Measurements from ENCODE around the gene ABR. TPM values are rescaled to one million over a fixed set of nuclear protein-coding genes. Genes with fewer than 3 reads are reported as not detected.

ABR gene
- total RNA-seq, 1 donor from 2014 or later, result 92.7 TPM

DNA sequence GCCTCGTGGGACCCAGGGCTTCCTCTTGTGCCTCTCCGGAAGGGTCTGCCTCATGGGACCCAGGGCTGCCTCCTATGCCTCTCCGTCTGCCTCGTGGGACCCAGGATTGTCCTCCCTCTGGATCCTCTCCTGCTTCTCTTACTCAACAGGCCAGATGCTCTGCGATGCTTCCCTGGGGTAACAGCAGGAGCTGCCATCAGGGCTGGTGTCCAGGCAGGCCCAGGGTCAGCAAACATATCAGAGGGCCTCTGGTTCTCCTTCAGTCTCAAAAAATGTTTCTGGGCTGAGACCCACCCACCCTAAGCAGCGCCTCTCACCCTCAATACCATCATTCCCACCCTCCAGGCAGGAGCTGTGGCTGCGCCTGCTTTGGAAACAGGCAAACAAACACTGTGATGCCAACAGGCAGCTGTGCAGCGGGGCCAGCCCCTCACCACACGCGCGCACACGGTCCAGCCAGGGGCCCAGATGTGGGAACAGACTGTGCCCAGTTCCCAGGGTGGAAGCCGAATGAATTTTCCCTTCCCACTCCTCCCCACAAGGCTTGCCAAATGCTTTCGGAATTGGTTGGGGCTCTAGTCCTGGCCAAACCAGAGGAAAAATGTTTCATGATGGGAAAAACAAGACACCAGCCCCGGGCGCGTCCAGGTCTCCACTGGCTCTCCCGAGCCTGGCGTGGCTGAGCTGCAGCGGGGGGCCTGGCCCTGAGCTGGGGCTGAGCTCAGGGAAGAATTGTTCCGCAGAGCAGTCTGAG lies 171.6 kb downstream of the ABR start:
- H3K36me3 ChIP-seq, result no peaks in the 10 kb centered on the region
- peaks cover 6% of the 10 kb centered on the region for H3K36me3 Mint-ChIP-seq

GRCh38 chr17:1007310-1008007 lies 172.3 kb downstream of the ABR start:
- Histone ChIP-seq H3K27me3 (no peaks in the 10 kb centered on the region), H3K9me3 (ENCODE audit: low read depth) (no peaks in the 10 kb centered on the region), H3K9ac (no peak overlapping the region), H3K36me3 (no peaks in the 10 kb centered on the region), H4K20me1 (ENCODE audit: low read depth) (no peaks in the 10 kb centered on the region), H3K79me2 (ENCODE audit: low read depth) (no peaks in the 10 kb centered on the region), H2AFZ (replicated peaks) (no peak overlapping the region), H3K4me3 (no peak overlapping the region), H3K4me2 (no peak overlapping the region), H3F3A (ENCODE audit: low read depth) (no peaks in the 10 kb centered on the region), H3K27ac (no peak overlapping the region), H3K4me1 (no peaks in the 10 kb centered on the region)
- no peak overlapping the region for H3K27ac Mint-ChIP-seq
- H3K36me3 Mint-ChIP-seq, result peaks cover 6% of the 10 kb centered on the region
- H3K27me3 Mint-ChIP-seq (ENCODE audit: insufficient read depth, low read depth), result peaks cover 12% of the 10 kb centered on the region
- TF ChIP-seq EZH2 (IDR thresholded peaks at IDR 0.05) (no peak), EZH2phosphoT487 (IDR thresholded peaks at IDR 0.05) (no peak)
- TF ChIP-seq, protein P1, sequence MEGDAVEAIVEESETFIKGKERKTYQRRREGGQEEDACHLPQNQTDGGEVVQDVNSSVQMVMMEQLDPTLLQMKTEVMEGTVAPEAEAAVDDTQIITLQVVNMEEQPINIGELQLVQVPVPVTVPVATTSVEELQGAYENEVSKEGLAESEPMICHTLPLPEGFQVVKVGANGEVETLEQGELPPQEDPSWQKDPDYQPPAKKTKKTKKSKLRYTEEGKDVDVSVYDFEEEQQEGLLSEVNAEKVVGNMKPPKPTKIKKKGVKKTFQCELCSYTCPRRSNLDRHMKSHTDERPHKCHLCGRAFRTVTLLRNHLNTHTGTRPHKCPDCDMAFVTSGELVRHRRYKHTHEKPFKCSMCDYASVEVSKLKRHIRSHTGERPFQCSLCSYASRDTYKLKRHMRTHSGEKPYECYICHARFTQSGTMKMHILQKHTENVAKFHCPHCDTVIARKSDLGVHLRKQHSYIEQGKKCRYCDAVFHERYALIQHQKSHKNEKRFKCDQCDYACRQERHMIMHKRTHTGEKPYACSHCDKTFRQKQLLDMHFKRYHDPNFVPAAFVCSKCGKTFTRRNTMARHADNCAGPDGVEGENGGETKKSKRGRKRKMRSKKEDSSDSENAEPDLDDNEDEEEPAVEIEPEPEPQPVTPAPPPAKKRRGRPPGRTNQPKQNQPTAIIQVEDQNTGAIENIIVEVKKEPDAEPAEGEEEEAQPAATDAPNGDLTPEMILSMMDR (IDR thresholded peaks at IDR 0.05), result no peak
- no peak overlapping the region for H3K4me3 Mint-ChIP-seq
- H3K4me1 Mint-ChIP-seq, result peaks cover 6% of the 10 kb centered on the region
- no peaks in the 10 kb centered on the region for H3K9me3 Mint-ChIP-seq
- no peak for DNase-seq (ENCODE audit: low spot score)

More for the DNA sequence above, 171.6 kb downstream of the ABR start:
- DNase-seq (ENCODE audit: low spot score), result no peak
- H3K79me2 ChIP-seq (ENCODE audit: low read depth), result no peaks in the 10 kb centered on the region
- no peaks in the 10 kb centered on the region for H3K4me1 ChIP-seq
- H4K20me1 ChIP-seq (ENCODE audit: low read depth), result no peaks in the 10 kb centered on the region
- no peak overlapping the region for H3K4me2 ChIP-seq
- no peak overlapping the region for H3K9ac ChIP-seq
- peaks cover 12% of the 10 kb centered on the region for H3K27me3 Mint-ChIP-seq (ENCODE audit: insufficient read depth, low read depth)
- TF ChIP-seq EZH2 (IDR thresholded peaks at IDR 0.05) (no peak), EZH2phosphoT487 (IDR thresholded peaks at IDR 0.05) (no peak)
- TF ChIP-seq, protein P1 (IDR thresholded peaks at IDR 0.05), result no peak
- H3K9me3 ChIP-seq (ENCODE audit: low read depth), result no peaks in the 10 kb centered on the region
- no peak overlapping the region for H3K27ac ChIP-seq
- peaks cover 6% of the 10 kb centered on the region for H3K4me1 Mint-ChIP-seq
- no peak overlapping the region for H2AFZ ChIP-seq (replicated peaks)
- no peaks in the 10 kb centered on the region for H3K9me3 Mint-ChIP-seq
- no peaks in the 10 kb centered on the region for H3K27me3 ChIP-seq
- no peaks in the 10 kb centered on the region for H3F3A ChIP-seq (ENCODE audit: low read depth)
- H3K4me3 Mint-ChIP-seq, result no peak overlapping the region
- no peak overlapping the region for H3K27ac Mint-ChIP-seq
- H3K4me3 ChIP-seq, result no peak overlapping the region

- Mint-ChIP-seq H3K4me3 (no peak overlapping the region), H3K9me3 (no peaks in the 10 kb centered on the region), H3K4me1 (peaks cover 6% of the 10 kb centered on the region), H3K27ac (no peak overlapping the region), H3K27me3 (ENCODE audit: insufficient read depth, low read depth) (peaks cover 7% of the 10 kb centered on the region), H3K36me3 (peaks cover 13% of the 10 kb centered on the region)
- no peak for TF ChIP-seq EZH2phosphoT487 (IDR thresholded peaks at IDR 0.05)
- TF ChIP-seq EZH2 (IDR thresholded peaks at IDR 0.05), result no peak
- TF ChIP-seq, protein P1 (IDR thresholded peaks at IDR 0.05), result no peak
- Histone ChIP-seq H2AFZ (replicated peaks) (no peak overlapping the region), H3K27me3 (no peaks in the 10 kb centered on the region), H3K36me3 (no peaks in the 10 kb centered on the region), H3K4me2 (no peak overlapping the region), H3K27ac (no peak overlapping the region), H3K79me2 (ENCODE audit: low read depth) (no peaks in the 10 kb centered on the region), H3K4me3 (no peak overlapping the region), H3F3A (ENCODE audit: low read depth) (no peaks in the 10 kb centered on the region), H3K4me1 (no peaks in the 10 kb centered on the region), H3K9ac (no peak overlapping the region), H4K20me1 (ENCODE audit: low read depth) (no peaks in the 10 kb centered on the region), H3K9me3 (ENCODE audit: low read depth) (no peaks in the 10 kb centered on the region)
- no peak for DNase-seq (ENCODE audit: low spot score)
These were observed 173.7 kb downstream of the ABR start for GRCh38 chr17:1006054-1006453.
